GM21723 (cell line): ENCODE measurements around the gene ZNF700.
"Not testable (repeated sequence)": the region's sequence is repeated elsewhere in the genome, so short reads cannot be mapped to it uniquely, and the experiment has no call there.

Experiments
- ATAC-seq: cut with Tn5 transposase; IDR thresholded peaks from one replicate; pipeline ENCODE4 v1.9.1; 2021; ENCODE audit warnings: mild to moderate bottlenecking, moderate library complexity; ENCODE audit not compliant: unreplicated experiment

ZNF700 gene

GRCh38 chr19:11924886-11925650, at the start of gene ZNF700:
TSS of gene ZNF700 (plus strand) at chr19:11925107. CDS start at chr19:11925211, 104 bp downstream.
- peak; percentile 82 for ATAC-seq

- ATAC-seq: not testable (repeated sequence)
These were observed 45.1 kb upstream of the ZNF700 start for GRCh38 chr19:11879687-11880266.

GRCh38 chr19:11880598-11880997, 44.3 kb upstream of the ZNF700 start:
- no peak for ATAC-seq

DNA sequence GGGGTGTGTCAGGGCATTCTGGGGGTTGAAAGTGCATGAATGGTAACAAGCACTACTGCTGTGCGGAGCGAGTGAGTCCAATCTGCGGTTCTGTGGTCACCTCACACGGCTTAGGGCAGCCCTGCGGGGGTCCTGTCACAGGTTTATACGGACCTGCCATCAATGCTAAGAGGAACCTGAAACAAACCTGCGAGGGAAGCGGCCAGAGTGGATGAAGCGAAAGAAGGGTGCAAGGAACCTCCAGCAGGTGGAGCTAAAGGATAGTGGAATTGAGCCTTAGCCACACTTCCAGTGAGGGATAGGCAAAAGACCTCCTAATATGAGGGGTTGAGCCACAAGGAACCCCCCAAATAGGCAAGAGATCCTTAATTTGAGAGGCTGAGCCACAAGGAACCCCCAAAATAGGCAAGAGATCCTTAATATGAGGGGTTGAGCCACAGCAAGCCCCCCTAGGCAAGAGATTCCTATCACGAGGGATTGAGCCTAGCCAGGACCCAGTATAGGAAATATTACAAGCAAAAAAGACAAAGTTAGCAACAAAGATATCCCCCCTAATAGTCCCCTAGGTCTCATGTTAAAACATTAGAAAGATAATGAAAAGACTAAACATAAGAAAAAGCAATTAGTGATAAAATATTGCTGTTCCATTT, 43.6 kb upstream of the ZNF700 start:
- ATAC-seq: no peak

DNA sequence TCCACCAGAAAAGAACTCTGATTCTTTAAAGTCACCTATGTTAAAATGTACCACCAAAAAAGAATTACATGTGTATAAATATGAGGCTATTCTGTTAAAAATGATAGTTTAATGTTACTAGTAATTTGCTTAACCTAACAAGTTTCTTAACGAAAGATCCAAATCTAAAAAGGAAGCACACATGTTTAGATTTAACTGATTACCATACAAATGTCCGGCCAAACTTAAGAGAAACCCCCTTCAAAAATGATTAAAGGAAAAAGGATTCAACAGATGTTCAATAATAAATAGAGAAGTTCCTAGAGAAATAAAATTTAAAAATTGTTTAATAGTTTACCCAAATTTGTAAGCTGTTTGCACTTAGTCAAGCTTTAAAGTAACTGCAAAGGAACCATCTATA, 42.3 kb upstream of the ZNF700 start:
- ATAC-seq: no peak

DNA sequence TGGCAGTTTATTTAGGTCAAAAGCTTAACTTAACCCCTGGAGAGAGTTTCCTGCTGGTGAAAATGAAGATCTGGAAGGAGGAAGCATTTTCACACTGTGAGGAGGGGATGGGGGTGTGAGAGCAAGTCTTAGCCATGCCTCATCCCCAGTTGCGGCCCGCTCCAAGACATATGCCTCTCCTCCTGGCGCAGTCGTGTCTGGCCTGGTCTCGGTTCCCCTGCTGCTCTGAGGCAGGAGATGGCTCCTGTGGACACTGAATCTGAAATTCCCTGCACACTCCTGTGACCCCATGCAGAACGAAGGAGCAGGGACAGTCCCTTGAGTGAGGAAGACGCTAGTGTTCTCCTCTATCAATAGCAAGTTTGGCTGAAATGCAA, 37.7 kb upstream of the ZNF700 start:
- ATAC-seq: peak; percentile 16

DNA sequence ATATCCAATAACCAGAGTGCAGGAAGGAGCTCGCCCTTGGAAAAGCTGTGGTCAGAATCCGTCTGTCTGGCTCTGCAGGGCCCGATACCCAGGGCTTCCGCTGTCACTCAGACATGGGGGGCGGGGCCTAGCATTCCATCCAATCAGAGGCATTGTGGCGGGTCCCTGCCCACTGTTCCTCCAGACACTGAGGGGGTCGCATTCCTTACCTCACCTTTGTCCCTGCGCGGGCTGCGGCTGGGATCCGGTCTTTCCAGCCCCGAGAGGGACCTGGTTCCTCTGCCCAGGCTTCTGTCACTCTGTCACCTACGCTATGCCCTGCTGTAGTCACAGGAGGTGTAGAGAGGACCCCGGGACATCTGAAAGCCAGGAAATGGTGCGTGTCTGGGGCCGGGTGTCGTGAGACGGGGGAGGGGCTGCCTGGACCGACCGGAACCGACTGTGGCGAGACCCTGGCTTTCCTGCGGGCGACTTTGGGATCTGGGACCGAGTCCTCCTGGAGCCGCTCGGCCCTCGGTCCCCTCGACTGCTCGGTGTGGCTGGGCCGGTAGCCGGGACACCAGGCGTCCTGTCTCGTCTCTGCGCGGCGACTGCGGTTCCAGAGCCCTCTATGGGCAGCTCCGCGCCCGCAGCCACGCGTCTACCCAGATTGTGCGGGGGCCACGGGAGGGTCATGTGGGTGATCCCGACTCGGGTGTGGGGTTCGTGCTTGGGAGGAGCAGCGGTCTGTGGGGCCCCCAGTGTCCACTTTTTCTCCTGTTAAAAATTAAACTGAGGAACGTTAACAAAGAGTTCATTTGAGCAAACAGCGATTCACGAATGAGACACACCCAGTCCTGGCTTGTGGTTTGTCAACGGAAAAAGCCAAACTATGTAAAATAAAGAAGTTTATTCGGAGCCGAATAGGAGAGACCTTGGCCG, 37.0 kb upstream of the ZNF700 start, which contains the start of gene ZNF69:
TSS of gene ZNF69 (plus strand) at position 172 of the 921 bp plus-strand sequence. CDS start at position 314, 142 bp downstream.
- ATAC-seq: peak; percentile 81

GRCh38 chr19:11889901-11890300, 35.0 kb upstream of the ZNF700 start:
- ATAC-seq: not testable (repeated sequence)

DNA sequence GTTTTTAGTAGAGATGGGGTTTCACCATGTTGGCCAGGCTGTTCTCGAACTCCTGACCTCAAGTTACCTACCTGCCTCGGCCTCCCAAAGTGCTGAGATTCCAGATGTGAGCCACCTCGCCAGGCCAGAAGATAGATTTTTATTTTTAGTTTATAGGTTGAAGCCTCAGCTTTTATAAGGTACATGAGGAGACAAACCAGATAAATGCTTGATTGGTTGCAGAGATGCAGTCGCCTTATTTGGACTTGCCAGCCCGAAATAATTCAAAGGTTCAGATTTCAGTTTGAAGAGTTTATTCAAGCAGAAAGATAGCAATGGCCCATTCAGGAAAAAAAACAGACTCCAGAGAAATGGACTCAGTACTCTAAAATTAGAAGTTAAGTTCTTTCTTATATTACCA, 34.3 kb upstream of the ZNF700 start:
- ATAC-seq: no peak

DNA sequence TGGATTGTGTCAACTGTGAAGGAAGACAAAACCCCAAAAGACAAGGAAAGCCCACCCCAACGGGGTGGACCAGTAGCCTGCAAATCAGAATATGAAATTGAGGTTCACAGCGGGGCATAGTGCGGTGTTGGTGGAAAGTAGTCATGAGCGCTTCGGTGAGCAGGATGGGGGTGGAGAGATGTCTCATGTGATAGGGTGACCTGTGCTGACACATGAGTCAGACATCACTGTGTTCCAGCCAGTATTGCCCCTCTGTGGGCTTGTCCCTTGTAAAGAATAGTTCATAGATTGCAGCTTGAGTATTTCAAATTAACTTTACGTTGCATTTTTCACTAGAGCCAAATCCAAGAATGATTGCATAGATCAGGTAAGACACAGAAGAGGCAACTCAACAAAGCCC, 30.1 kb upstream of the ZNF700 start:
- no peak for ATAC-seq

- ATAC-seq: no peak
These were observed 22.7 kb upstream of the ZNF700 start for GRCh38 chr19:11902228-11902627.

- ATAC-seq: no peak
These were observed 19.0 kb upstream of the ZNF700 start for GRCh38 chr19:11905928-11906327.

DNA sequence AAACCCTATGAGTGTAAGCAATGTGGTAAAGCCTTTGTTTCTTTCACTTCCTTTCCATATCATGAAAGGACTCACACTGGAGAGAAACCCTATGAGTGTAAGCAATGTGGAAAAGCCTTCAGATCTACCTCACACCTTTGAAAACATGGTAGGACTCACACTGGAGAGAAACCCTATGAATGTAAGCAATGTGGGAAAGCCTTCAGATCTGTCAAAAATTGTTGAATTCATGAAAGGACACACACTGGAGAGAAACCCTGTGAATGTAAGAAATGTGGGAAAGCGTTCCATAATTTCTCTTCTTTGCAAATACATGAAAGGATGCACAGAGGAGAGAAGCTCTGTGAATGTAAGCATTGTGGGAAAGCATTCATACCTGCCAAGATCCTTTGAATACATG, 13.0 kb upstream of the ZNF700 start:
- not testable (repeated sequence) for ATAC-seq

DNA sequence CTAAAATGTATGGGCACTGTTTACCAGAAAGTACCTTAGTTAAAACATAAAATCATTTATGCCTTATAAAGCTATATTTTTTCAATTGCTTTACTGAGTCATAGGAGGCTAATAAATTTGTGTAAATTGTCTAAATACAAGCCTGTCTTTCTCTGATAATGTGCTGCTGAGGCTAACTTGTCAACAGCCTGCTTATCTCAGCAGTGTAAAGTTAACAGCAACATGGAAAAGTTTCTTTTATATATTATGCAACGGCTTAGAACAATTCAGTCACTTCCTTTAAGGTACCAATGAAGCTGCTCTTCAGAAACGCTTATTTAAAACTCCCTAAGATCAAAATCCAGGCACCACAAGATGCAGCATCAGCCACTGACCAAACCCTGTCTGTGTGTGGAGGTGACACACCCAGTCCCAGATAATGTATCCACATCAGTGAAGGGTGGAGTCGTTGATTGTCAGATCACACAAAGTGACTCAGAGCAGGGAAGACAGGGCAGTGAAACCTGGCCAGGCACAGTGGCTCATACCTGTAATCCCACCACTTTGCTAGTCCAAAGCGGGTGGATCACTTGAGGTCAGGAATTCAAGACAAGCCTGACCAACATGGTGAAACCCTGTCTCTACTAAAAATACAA, 10.4 kb upstream of the ZNF700 start:
- not testable (repeated sequence) for ATAC-seq

- ATAC-seq: no peak
These were observed 2.9 kb upstream of the ZNF700 start for GRCh38 chr19:11921852-11922495.

- not testable (repeated sequence) for ATAC-seq
These were observed 812 bp downstream of the ZNF700 start for GRCh38 chr19:11925651-11926187.

GRCh38 chr19:11927227-11927626, 2.3 kb downstream of the ZNF700 start:
- ATAC-seq: no peak

- ATAC-seq: no peak
These were observed 6.1 kb downstream of the ZNF700 start for GRCh38 chr19:11931051-11931450.

DNA sequence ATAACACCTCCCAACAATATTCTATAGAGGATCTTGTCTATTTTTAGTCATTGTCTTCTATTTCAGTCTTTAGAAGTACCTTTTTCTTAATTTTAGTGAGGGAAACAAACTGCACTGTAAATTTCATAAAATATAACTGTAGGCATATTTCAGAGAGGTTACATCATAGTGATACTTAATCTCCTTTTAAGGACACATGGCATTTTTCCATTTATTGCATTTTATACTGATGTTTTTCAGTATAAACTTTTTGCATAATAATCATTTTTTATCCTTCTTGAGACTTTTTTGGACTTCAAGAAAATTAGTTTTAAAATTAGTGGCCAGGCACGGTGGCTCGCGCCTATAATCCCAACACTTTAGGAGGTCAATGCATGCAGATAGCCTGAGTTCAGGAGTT, 6.6 kb downstream of the ZNF700 start:
- ATAC-seq: no peak

GRCh38 chr19:11935829-11936228, 10.9 kb downstream of the ZNF700 start:
- not testable (repeated sequence) for ATAC-seq
